ENCODE results near the gene OR2M7. TPM values are rescaled to one million over a fixed set of nuclear protein-coding genes. Genes with fewer than 3 reads are reported as not detected.

The OR2M7 gene
- total and polyA plus RNA-seq, 10 of the 15 experiments (the other 5 are each of a cell fraction or from before 2014, with no cell fraction given): not detected

GRCh38 chr1:248348475-248348874, 24.1 kb upstream of the OR2M7 start, which contains the start of gene OR14C36:
Gene OR14C36, plus strand, starts transcription at chr1:248348775. Its CDS starts 0 bp downstream, at chr1:248348775.
- no peak within 1 kb of the TSS for H2AFZ ChIP-seq (ENCODE audit: control insufficient read depth, low read depth, low read length)
- no peak within 1 kb of the TSS for H3K4me3 ChIP-seq
- DNase-seq (ENCODE audit: low read depth, low spot score) (no peak), FAIRE-seq (no peak), ATAC-seq (no peak)
- no peaks in the 10 kb centered on the region for H3K36me3 ChIP-seq (ENCODE audit: control insufficient read depth in 2 of 2, insufficient read depth in 2 of 2, low read length in 1 of 2)
- no peaks in the 10 kb centered on the region for H3K4me1 ChIP-seq (ENCODE audit: control insufficient read depth, insufficient read depth, low read length)
- ChIA-PET RAD21 (ENCODE audit: unreplicated experiment) (no interaction called here), POLR2A (no interaction called here), SMC1A (ENCODE audit: uncharacterized antibody, unreplicated experiment) (no interaction called here), CTCF (no interaction called here)
- WGBS (ENCODE audit: insufficient coverage, insufficient replicate concordance, low lambda C conversion rate, missing lambda C conversion rate): 13% methylated on average over 4 of the region's 4 CpGs
- no peak within 1 kb of the TSS for H3K4me2 ChIP-seq (ENCODE audit: control insufficient read depth, insufficient read depth)
- H3K79me2 ChIP-seq (ENCODE audit: control insufficient read depth, insufficient read depth, low read length): no peaks in the 10 kb centered on the region
- no peaks in the 10 kb centered on the region for H3K9me3 ChIP-seq (replicated peaks; ENCODE audit: control insufficient read depth, insufficient read depth, low read length)
- no TSS peak for BruUV-seq (replicated peaks)
- H3K27ac ChIP-seq (ENCODE audit: control insufficient read depth, insufficient read depth): no peak within 1 kb of the TSS
- no peaks in the 10 kb centered on the region for H4K20me1 ChIP-seq (ENCODE audit: control insufficient read depth, insufficient read depth)
- no peak within 1 kb of the TSS for H3K9ac ChIP-seq (ENCODE audit: control insufficient read depth, insufficient read depth, low read length)
- in situ Hi-C loops (cut with MboI) (no loop called here), intact Hi-C loops (cut with micrococcal nuclease; ENCODE audit: unreplicated experiment) (no loop called here)
- H3K27me3 ChIP-seq (replicated peaks in 1 of 2; ENCODE audit: control insufficient read depth in 2 of 2, insufficient read depth in 2 of 2, low read length in 1 of 2): no peaks in the 10 kb centered on the region
- TF ChIP-seq BCL11A (IDR thresholded peaks at IDR 0.05; ENCODE audit: low read depth, low read length): no peak

GRCh38 chr1:248343451-248343850, 19.1 kb upstream of the OR2M7 start:
- no peak for FAIRE-seq
- WGBS (ENCODE audit: insufficient coverage, insufficient replicate concordance, low lambda C conversion rate, missing lambda C conversion rate): 4% methylated on average over 3 of the region's 3 CpGs

More at GRCh38 chr1:248343451-248343850, 19.1 kb upstream of the OR2M7 start:
- Histone ChIP-seq H3K9me3 (replicated peaks; ENCODE audit: control insufficient read depth, insufficient read depth, low read length) (no peaks in the 10 kb centered on the region), H4K20me1 (ENCODE audit: control insufficient read depth, insufficient read depth) (no peaks in the 10 kb centered on the region), H3K27ac (ENCODE audit: control insufficient read depth, insufficient read depth) (no peak overlapping the region), H2AFZ (ENCODE audit: control insufficient read depth, low read depth, low read length) (no peak overlapping the region), H3K4me1 (ENCODE audit: control insufficient read depth, insufficient read depth, low read length) (no peaks in the 10 kb centered on the region), H3K9ac (ENCODE audit: control insufficient read depth, insufficient read depth, low read length) (no peak overlapping the region), H3K4me3 (no peak overlapping the region), H3K27me3 (replicated peaks in 1 of 2; ENCODE audit: control insufficient read depth in 2 of 2, insufficient read depth in 2 of 2, low read length in 1 of 2) (no peaks in the 10 kb centered on the region), H3K4me2 (ENCODE audit: control insufficient read depth, insufficient read depth) (no peak overlapping the region), H3K79me2 (ENCODE audit: control insufficient read depth, insufficient read depth, low read length) (no peaks in the 10 kb centered on the region), H3K36me3 (ENCODE audit: control insufficient read depth in 2 of 2, insufficient read depth in 2 of 2, low read length in 1 of 2) (no peaks in the 10 kb centered on the region)
- CTCF ChIA-PET: no interaction called here
- intact Hi-C loops (cut with micrococcal nuclease; ENCODE audit: unreplicated experiment) (no loop called here), in situ Hi-C loops (cut with MboI) (no loop called here)
- POLR2A ChIA-PET: no interaction called here
- ATAC-seq (no peak), DNase-seq (ENCODE audit: low read depth, low spot score) (no peak)
- RAD21 ChIA-PET (ENCODE audit: unreplicated experiment): no interaction called here
- SMC1A ChIA-PET (ENCODE audit: uncharacterized antibody, unreplicated experiment): no interaction called here
- BruUV-seq (replicated peaks): no TSS peak
- no peak for TF ChIP-seq PAX8 (IDR thresholded peaks at IDR 0.05)
- no peak for TF ChIP-seq E2F4 (IDR thresholded peaks at IDR 0.05; ENCODE audit: low read depth, low read length)
- no peak for TF ChIP-seq NFIC (IDR thresholded peaks at IDR 0.05; ENCODE audit: low read depth, low read length)
- TF ChIP-seq CBX5 (IDR thresholded peaks at IDR 0.05; ENCODE audit: low read depth): no peak
- no peak for TF ChIP-seq TCF7 (IDR thresholded peaks at IDR 0.05; ENCODE audit: borderline replicate concordance)
- no peak for TF ChIP-seq TARDBP (IDR thresholded peaks at IDR 0.05; ENCODE audit: borderline replicate concordance)
- no peak for TF ChIP-seq NR2C1 (IDR thresholded peaks at IDR 0.05)
- TF ChIP-seq RAD21 (IDR thresholded peaks at IDR 0.05; ENCODE audit: insufficient read depth, low read depth, low read length): no peak
- no peak for TF ChIP-seq ETV6 (conservative IDR thresholded peaks at IDR 0.05 in 1 of 2, IDR thresholded peaks at IDR 0.05 in 1 of 2; ENCODE audit: borderline replicate concordance in 1 of 2, low read depth in 1 of 2)
